ENCODE results near the gene ZNF8.

Gene ZNF8

GRCh38 chr19:58279042-58279924 is 528 bp downstream of the ZNF8 start:
- DNase-seq = peak; percentile 65 to 84
- Histone ChIP-seq H3K27me3 (no peaks in the 10 kb centered on the region), H3K4me1 (peaks cover 0 to 29% (median 8%) of the 10 kb centered on the region in 4 donors), H3K4me3 (peak overlapping the region; percentile 77 to 95), H3K36me3 (peaks cover 17 to 53% (median 29%) of the 10 kb centered on the region in 3 donors), H3K9me3 (peaks cover 4 to 44% (median 15%) of the 10 kb centered on the region in 3 donors), H3K27ac (peak overlapping the region; percentile 86 to 90)
- no peak for TF ChIP-seq CTCF (IDR thresholded peaks at IDR 0.05)
- intact Hi-C loops (cut with DNase I; ENCODE audit: low total_unique reads) = loop anchor here (2.0 to 10.0 kb wide), 2 partner anchors 26 to 94 kb away; partner anchors contain the start of genes ERVK3-1 and ZNF274

- Histone ChIP-seq H3K27ac (peak overlapping the region in 1 of 2 donors; percentile 86), H3K4me1 (peaks cover 0 to 29% (median 8%) of the 10 kb centered on the region in 4 donors), H3K9me3 (peaks cover 0 to 43% (median 10%) of the 10 kb centered on the region in 3 donors), H3K27me3 (no peaks in the 10 kb centered on the region), H3K4me3 (peak overlapping the region; percentile 77 to 95), H3K36me3 (peaks cover 15 to 51% (median 26%) of the 10 kb centered on the region in 3 donors)
- TF ChIP-seq CTCF (IDR thresholded peaks at IDR 0.05) = no peak
- no peak for DNase-seq
- intact Hi-C loops (cut with DNase I; ENCODE audit: low total_unique reads) = loop anchor here (2.0 to 10.0 kb wide), 2 partner anchors 25 to 95 kb away; partner anchors contain the start of genes ERVK3-1 and ZNF274
These were observed 1.2 kb downstream of the ZNF8 start for GRCh38 chr19:58279925-58280316.

GRCh38 chr19:58284199-58284598 is 5.4 kb downstream of the ZNF8 start:
- Histone ChIP-seq H3K27ac (no peak overlapping the region), H3K36me3 (peaks cover 44 to 69% (median 47%) of the 10 kb centered on the region in 3 donors), H3K9me3 (peaks cover 0 to 44% (median 0%) of the 10 kb centered on the region in 3 donors), H3K4me1 (peaks cover 0 to 21% (median 8%) of the 10 kb centered on the region in 4 donors), H3K27me3 (no peaks in the 10 kb centered on the region), H3K4me3 (no peak overlapping the region)
- no peak for DNase-seq
- TF ChIP-seq CTCF (IDR thresholded peaks at IDR 0.05) = no peak
- intact Hi-C loops (cut with DNase I; ENCODE audit: low total_unique reads) = no loop called here

GRCh38 chr19:58291943-58292342 is 13.2 kb downstream of the ZNF8 start:
- DNase-seq = no peak
- no peak for TF ChIP-seq CTCF (IDR thresholded peaks at IDR 0.05)
- Histone ChIP-seq H3K9me3 (peaks cover 0 to 85% (median 10%) of the 10 kb centered on the region in 3 donors), H3K27me3 (no peaks in the 10 kb centered on the region), H3K4me3 (no peak overlapping the region), H3K36me3 (peaks cover 98% of the 10 kb centered on the region in 3 donors), H3K27ac (no peak overlapping the region), H3K4me1 (no peaks in the 10 kb centered on the region)
- intact Hi-C loops (cut with DNase I; ENCODE audit: low total_unique reads) = no loop called here

GRCh38 chr19:58294743-58295374 is 16.1 kb downstream of the ZNF8 start:
- no peak overlapping the region for H3K27ac ChIP-seq
- peaks cover 80 to 99% (median 99%) of the 10 kb centered on the region in 3 donors for H3K36me3 ChIP-seq
- H3K4me3 ChIP-seq = no peak overlapping the region
- intact Hi-C loops (cut with DNase I; ENCODE audit: low total_unique reads) = no loop called here
- peaks cover 0 to 89% (median 10%) of the 10 kb centered on the region in 3 donors for H3K9me3 ChIP-seq
- no peaks in the 10 kb centered on the region for H3K27me3 ChIP-seq
- DNase-seq = no peak
- no peak for TF ChIP-seq CTCF (IDR thresholded peaks at IDR 0.05)
- H3K4me1 ChIP-seq = no peaks in the 10 kb centered on the region
